Measurements from ENCODE around the gene PLXNB2. TPM values are rescaled to one million over a fixed set of nuclear protein-coding genes. Genes with fewer than 3 reads are reported as not detected.

Gene PLXNB2
- total RNA-seq, 1 donor from 2014 or later = 86.2 TPM

DNA sequence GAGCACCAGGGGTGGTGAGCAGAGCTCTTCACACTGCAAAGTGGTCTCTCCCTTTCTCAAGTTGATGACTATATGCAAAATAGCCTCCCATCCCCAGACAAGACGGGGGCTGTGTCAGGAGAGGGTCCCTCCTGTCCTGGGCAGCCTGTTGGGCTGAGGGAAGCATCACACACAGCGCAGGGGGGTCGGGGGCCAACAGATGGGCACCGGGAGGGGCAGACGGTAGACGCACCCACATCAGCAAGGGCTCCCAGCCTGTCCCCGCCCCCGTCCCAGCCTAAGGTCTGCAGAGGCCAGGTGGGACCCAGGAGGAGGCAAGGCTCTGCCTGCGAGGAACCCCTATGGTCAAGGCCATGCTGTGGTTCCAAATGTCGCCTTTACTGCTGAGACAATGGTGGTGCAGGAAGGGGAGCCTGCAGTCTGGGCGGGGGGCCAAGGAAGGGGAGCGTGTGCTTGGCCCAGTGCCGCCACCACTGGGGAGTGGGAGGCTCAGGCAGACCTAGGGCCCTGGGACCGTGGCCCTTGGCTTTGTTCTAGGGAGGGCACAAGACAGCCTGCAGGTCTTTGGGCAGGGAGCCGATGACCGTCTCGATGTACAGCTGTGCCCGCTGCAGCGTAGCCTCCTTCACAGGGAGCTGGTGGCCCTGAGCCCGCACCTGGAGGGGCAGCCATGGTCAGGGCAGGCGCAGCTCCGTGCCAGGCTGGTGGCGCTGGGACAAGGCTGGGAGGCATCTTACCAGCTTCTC, 4.3 kb upstream of the PLXNB2 start:
- DNase-seq (ENCODE audit: low spot score) = no peak

DNA sequence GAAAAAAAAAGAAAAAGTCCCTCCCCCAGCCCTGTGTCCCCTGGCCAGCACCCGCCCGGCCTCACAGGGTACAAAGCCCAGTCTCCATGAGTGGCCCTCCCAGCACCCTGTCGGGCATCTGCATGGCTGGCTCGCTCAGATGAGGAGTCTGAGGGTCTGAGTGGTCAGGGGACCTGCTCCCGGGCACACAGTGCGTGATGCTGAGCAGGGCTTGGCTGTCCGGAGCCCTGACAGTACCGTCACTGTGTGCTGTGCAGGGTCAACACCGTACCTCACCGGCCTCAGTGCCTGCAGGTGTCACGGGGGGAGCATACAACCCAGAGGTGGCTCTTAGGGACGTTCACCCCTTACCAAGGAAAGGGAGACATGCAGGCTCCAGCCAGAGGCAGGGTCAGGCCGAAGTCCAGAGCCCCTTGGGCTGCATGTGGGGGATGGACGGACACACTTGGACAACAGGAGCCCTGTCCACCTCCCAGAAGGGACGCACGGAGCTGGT, 3.6 kb upstream of the PLXNB2 start:
- DNase-seq (ENCODE audit: low spot score) = no peak

DNA sequence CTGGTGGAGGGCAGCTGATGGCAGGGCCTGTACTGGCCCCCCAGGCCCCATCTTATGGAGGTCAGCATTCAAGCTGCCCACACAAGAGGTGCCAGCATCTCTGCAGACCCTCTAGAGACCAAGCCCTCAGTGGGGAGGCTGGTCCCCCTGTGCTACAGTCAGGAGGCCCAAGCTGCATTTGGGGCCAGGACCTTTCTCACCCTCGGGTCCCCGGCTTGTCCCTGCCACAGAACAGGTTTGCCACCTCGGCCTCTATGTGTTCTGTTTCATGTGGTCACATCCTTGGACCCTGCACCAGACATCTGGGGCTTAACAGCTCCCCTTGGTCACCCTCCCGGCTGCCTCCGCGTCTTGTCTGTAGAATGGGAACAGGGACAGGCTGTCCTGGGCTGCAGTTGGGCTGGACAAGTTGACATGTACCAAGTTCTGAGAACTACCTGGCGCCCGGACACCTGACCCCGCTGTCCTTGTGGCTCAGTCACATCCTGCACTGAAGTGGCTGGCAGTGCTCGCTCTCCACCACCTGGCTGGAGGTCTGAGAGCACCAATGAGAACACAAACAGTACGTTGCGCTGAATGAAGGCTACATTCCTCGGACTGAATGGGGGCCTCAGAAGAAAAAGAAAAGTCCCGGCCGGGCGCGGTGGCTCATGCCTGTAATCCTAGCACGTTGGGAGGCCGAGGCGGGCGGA, 2.7 kb upstream of the PLXNB2 start:
- no peak for DNase-seq (ENCODE audit: low spot score)

DNA sequence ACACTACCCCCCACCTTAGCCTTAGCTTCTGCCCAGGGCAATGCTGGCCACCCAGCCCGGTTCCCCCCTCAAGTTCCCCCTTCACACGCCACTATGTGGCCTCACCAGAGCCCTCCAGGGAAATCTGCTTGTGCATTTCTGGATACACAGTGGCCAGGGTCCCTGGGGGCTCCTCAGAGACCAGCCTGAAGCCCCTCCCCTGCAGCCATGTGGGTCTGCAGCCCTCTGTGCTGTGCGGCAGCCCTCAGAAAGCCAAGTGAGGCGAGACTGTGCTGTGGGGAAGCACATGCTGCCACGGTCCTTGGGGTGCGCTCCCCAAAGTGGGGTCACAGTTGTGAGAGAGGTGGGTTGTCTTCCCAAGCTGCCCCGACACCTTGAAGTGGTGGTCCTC, 2.1 kb upstream of the PLXNB2 start:
- peak; percentile 20 for DNase-seq (ENCODE audit: low spot score)

DNA sequence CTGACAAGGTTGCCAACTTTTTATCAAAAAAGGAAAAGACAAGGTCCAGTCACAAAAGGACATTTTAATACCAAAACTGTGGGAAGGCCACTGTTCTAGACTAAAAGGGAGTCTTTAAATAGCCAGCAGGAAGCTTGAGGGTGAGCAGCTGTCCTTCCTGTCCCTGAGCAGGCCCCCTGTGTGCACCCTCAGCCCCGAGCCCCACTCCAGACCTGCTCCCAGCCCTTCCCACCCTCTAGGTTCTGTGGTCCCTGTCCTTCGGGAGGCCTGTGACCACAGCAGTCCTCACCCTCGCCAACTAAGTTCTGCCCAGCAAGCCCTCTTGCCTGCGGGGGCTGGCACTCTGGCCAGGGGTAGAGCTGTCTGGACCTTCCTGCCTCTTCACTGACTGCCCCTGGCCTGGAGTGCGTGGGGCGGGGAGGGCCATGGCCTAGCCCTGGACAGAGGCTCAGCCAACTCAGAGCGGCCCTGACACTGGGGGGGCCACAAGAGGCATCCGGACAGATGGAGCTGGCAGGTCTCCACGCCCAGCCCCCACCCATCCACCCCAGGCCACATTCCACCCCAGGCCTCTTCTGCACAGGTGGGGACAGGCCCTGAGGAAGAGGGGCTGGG, 1.6 kb upstream of the PLXNB2 start:
- DNase-seq (ENCODE audit: low spot score) = peak; percentile 31

DNA sequence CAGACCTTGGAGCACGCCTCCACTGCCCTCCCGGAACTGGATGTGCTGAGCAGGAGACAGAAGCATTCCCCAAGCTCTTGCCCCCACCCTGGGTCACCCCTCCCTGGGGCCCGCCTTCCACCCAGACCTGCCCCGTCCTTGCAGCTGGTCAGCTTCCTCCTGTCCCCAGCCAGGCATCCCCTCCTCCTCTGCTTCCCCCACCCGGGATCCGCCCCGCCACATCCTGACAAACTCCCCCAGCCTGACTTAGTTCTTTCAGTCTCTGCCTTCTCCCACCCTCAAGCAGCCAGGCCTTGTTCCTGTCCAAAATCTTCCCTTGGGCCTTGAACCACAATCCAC, 1.1 kb upstream of the PLXNB2 start:
- DNase-seq (ENCODE audit: low spot score) = peak; percentile 93

DNA sequence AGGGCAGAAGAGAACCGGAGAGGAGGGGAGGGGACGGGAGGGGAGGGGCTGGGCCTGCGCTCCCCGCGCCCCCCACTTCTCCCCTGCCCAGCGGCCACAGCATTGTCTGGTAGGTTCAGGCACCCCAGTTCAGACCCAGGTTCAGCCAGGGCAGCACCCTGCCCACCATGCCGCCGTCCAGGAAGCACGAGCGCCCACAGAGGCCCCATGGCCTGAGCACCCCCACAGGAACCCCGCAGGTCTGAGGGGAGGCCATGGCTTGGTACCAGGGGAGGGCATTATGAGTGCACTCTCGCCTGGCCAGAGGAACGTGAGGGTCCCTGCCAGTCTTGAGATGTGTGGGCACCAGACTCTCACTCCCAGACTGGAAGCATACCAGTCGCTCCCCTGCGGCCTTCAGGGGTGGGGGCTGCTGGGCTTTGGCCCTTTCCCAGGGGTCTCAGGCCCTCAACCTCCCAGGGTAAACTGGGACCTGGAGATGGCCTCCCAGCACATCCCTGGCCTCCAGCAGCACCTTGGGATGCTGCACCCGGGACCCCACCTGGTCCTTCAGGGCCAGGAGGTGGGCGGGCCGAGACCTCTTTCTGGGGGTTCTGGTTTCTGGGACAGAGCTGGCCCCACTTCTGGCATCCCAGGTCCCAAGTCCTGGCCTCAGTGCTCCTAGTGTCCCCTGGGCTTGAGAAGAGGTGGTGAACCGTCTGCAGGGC, 597 bp upstream of the PLXNB2 start:
- peak; percentile 31 for DNase-seq (ENCODE audit: low spot score)

DNA sequence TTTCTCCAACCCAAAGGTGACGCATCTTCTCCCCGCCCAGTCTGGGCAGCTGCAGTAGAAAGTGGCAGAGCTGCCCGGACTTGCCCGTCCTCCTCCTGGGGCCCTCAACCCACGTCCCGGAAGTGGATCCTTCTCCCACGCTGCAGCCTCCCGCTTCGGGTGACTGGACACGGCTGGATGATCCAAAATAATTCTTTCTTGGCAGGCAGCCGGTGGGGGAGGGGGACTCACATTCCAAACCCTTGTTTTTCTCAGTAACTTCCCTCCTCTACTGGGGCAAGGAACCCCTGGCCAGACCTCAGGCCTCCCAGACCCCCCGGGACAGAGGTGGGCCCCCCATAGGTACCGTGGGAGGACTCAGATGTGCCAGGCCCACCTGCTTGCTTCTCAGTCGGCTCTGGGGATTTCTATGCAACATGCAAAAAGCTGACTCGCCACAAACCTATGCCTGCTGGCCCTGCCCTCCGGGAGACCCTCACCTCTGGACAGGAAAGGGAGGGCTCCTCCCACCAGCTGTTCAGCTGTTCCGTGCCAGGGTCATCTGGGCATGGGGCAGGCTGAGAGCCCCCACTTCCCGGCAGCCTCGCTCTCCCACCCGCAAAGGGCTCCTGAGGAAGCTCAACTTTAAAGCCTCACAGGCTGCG, 1.4 kb downstream of the PLXNB2 start:
- peak; percentile 97 for DNase-seq (ENCODE audit: low spot score)

DNA sequence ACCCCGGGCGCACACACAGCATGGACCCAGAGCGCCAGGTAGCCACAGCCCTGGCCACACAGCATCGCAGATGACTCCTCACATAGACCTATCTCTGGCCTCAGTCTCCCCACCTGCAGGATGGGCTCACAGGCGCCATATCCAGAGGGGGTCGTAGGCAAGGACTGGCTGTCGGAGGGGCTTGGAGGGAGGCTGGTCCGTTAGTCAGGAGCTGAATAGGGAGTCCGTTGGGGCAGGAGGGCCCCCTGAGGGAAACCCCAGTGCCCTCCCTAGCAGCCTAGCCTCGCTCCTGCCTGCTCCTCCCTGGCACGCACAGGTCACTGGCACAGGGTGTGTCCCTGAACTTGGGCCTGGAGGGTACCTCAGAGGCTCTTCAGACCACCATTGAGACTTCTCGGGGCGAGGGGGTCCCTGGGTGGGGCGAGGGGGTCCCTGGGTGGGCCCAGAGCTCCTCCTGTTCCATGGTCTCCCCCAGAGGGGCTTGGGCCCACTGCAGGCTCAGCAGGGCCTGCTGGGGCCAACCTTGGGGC, 2.0 kb downstream of the PLXNB2 start:
- DNase-seq (ENCODE audit: low spot score) = no peak

DNA sequence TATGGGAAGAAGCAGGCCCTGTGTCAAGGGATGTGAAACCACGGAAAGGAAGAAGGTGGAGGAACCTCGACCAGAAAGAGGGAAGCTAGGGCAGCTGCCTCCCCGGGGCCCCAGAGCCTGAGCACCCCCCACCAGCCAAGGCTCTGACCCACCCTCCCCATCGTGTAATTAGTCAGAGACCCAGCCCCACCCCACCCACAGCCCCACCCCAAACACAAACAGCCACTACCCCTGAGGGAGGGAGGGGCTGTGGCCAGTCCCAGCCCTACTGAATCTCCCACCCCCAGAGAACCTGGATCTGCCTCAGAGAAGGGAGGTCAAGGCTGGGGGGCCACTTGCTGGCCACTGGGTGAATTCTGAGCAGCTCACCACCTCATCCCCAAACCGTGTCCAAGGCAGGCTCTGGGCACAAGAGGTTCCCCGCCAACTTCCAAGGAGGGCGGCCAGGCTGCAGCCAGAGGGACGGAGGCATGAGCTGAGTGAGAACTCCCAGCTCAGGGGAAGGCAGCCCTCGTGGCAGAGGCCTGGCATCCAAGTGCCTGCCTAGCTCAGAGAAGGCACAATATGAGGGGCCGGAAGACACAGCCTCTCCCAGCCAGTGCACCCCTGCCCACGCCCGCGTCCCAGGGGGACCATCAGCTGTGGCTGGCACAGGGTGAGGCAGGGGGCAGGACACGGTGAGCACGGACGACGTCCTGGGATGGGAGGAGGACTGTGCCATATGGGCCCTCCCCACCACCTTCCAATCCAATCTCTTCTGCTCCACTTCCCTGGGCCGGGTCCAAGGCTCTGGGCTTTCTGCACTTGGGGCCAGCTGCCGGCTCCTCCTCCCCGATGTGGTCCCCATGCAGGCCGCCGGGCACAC, 2.7 kb downstream of the PLXNB2 start:
- DNase-seq (ENCODE audit: low spot score) = peak; percentile 49

DNA sequence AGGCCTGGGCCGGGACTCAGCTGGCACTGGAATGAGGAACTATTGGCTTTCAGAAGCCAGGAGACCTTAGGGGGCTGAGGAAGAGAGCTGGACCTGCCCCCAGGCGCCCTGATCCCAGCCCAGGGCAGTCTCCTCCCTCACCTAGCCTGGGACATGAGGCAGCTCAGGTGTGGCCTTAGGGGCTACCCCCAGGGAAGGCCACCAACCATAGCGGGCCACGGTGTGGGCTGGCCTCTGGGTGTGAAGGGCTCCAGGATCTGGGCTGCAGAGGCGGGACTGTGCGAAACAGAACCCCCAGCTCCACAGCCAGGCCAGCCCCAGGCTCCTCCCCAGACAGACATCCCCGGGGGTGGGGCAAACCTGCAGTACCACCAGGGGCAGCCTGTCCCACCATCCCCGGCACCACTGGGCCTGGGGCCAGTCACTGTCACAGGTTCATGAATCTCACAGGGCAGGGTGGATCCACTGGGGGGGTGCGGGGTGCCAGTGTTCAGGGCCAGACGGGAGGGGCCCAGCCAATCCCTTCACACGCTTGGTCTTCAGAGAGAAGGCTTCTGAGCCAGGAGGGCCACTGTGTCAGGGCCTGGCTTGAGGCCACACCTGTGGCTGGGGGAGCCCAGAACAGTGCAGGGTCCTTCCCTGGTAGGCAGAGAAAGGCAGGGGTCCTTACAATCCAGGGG, 3.5 kb downstream of the PLXNB2 start:
- DNase-seq (ENCODE audit: low spot score) = peak; percentile 58

DNA sequence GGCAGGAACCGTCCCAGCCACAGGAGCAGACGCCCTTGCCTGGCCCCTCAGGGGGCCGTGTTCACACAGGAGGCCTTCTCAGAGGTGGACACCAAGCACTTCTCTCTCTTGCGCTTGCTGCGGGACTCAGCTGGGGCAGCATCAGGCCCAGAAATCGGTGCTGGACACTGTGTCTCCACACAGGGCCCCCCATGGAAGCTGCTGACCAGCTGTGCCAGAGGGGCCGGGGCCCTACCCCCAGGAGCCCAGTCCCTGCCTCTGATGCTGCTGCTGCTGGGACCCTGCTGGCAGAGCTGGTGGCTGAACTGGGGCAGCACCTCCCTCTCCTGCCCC, 4.0 kb downstream of the PLXNB2 start:
- no peak for DNase-seq (ENCODE audit: low spot score)

DNA sequence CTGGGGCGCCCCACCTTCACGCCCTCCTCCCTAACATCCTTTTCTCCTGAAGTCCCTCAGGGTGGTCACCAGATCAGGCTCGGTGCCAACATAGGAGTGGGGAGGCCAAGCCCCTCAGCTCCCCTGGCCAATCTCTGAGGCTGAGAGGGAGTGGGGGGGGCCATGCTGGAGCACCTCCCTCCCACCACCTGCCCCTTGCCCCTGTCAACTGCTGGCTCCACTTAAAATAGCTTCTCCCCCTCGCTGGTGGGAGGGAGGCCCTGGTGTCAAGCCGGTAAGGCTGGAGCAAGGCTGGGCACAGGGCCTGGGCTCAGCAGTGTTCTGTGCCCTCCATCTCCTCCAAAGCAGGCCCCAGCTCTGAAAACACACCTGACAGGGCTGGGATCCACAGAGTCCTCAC, 4.9 kb downstream of the PLXNB2 start:
- DNase-seq (ENCODE audit: low spot score) = no peak

DNA sequence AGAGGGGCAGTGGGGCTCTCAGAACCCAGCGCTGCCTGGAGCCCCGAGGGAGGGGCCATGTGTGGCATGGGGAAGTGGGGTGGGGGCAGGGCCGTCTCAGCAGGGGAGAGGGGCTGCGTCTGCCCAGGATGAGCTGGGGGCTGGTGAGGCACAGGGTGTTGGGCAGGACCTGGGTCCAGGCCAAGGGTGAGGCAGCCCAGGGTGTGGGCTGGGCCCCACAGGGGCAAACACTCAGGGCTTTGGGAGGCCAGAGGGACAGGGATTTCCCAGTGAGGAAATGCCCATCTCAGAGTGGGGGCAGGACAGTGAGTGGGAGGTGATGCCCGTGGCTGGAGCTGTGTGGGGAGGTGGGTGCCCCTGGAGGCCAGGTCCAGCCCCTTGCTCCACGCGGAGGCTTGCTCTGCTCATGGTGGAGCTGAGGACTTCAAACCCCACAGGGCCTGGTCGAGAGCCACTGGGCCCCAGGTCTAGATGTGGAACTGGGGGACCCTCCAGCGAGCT, 5.4 kb downstream of the PLXNB2 start:
- peak; percentile 59 for DNase-seq (ENCODE audit: low spot score)

DNA sequence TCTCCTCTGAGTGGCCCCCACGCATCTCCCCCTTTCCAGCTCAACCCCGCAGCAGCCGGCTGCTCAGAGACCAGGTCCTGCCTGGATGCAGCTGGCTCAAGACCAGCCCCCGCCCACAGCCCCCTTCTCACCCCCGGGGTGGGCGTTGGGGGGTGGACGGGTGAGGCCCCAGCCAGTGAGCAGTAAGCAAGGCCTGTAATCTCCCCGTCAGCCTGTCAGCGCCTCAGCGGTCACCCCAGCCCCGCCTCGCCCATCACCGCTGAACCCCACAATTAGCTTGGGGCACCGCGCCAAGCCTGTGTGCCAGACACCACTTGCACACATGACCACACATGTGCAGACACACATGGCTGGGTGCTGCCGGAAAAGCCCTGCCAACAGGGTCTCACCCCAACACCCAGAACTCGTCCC, 5.9 kb downstream of the PLXNB2 start:
- DNase-seq (ENCODE audit: low spot score) = no peak

DNA sequence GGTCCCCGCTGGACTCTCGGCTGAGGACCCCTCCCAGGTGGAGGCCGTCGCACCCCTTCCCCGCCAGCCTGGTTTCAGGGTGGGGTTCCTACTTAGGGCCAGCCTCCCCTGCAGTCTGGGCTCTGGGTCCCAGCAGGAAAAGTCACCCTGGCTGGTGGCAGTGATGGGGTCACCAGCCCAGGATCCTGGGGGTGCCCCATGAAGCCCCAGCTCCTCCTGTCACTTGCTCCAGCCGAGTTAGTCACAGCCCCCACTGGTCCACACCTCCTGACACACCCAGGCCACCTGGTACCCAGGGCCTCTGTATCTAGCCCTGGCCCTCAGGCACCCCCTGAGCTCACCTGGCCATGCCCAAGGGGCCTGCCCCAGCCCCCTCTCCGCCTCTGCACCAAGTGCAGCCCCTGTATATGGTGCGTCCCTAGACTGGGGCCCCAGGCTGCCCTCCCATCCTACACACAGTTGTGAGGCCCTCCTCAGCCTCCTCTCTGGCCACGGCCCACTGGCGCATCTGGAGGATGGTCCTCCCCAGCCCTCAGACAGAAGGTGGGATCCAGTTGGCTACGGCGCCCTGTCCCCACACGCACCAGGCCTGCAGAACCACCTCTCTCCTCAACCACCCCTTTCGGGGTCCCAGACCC, 6.7 kb downstream of the PLXNB2 start:
- DNase-seq (ENCODE audit: low spot score) = no peak

DNA sequence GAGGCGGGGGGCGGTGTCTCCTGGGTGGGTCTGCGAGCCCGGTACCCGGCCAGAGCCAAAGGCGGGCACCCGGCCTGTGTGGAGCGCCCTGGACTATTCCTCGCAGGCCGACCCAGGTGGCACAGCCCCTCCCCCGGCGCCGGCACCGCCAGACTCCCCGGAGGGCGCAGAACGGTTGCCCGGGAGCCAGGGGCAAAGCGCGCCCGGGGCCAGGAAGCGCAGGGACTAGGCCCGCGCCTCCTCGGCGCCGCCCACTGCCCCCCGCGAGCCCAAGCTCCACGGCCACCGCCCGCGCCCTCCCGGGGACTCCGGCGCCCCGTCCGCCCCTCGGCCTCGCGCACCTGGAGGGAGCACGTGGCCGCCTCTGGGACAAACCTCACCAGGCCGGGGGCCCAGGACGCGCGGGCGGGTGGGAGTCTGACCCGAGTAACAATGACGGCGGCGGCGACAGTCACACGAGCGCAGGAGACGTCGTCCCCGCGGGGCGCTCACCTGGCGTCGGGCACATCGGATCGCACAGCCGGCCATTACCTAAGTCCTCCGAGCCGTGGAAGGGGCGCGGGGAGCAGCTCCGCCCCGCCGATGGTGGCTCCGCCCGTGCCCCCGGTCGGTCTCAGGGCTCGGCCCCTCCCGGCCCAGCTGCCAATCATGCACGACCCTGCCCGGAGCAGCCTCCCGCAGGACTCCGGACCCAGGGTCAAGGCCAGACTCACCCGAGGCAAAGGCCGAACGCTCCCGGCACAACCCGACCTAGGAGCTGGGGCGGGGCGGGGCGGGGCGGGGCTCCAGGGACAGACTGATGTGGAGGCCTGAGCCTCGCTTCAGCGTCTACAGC, 7.4 kb downstream of the PLXNB2 start:
- no peak for DNase-seq (ENCODE audit: low spot score)

Data from umbilical cord (tissue), 2 donors.